GM21367 (cell line): Measurements from ENCODE around the gene MAJIN.

Experiments used
- ATAC-seq: cut with Tn5 transposase; IDR thresholded peaks from one replicate; pipeline ENCODE4 v1.9.1; 2021; ENCODE audit not compliant: unreplicated experiment

The MAJIN gene

GRCh38 chr11:64893194-64894069 lies 78.5 kb downstream of the MAJIN start:
- no peak for ATAC-seq

DNA sequence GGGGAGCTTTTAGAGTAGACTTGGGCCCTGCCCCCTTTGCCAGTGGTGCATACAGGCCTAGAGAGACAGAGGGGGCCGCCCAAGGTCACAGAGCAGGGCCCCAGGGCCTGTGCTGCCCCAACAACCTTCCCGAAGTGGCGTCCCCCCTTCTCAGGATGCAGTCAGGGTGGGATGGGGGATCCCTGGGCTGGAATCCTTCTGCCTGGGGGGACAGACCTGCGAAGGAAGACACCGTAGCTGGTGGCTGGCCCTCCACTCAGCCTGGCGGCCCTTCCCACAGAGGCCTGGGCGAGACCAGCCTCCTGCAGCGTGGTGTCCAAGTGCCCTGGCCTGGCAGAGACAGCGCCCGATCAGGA lies 79.1 kb downstream of the MAJIN start:
- no peak for ATAC-seq

DNA sequence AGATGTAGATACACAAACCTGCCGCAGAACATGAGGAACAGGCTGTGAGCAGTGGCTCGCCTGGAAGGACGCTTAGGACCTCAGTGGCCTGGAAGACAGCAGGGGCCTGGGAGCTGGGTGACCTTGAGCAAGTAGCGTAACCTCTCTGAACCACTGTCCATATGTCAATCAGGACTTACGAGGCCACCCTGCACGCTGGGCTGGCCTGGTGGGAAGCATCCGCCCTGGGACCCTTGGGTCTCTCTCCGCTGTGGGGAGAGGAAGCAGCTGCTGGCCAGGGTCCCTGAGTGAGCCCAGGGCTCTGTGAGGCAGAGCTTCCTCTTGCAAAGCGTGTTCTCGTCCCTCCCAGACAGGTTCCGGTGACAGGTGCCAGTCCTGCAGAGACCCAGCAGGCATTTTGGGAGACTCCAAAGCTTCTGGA lies 79.5 kb downstream of the MAJIN start:
- no peak for ATAC-seq

GRCh38 chr11:64891880-64892279 lies 80.0 kb downstream of the MAJIN start:
- no peak for ATAC-seq

GRCh38 chr11:64891215-64891848 lies 80.6 kb downstream of the MAJIN start:
- no peak for ATAC-seq

DNA sequence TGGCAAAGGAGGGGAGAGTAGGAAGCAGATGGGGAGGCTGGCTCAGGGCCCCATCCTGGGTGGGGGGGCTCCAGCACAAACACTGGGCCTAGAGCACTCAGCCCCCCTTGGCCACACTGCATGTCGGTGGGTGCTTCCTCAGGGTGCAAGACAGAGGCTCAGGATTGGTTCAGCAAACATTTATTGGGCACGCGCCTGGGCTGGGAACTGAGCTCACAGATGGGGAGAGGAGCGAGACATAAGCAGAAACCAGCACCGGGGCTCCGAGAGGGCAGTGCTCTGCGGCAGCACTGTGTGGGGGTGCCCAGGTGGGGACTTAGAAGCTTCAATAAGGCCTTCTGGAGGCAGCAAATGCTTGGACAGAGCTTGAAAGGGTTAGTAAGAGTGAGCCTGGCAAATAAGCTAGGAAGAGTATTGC lies 81.4 kb downstream of the MAJIN start:
- ATAC-seq, result no peak

DNA sequence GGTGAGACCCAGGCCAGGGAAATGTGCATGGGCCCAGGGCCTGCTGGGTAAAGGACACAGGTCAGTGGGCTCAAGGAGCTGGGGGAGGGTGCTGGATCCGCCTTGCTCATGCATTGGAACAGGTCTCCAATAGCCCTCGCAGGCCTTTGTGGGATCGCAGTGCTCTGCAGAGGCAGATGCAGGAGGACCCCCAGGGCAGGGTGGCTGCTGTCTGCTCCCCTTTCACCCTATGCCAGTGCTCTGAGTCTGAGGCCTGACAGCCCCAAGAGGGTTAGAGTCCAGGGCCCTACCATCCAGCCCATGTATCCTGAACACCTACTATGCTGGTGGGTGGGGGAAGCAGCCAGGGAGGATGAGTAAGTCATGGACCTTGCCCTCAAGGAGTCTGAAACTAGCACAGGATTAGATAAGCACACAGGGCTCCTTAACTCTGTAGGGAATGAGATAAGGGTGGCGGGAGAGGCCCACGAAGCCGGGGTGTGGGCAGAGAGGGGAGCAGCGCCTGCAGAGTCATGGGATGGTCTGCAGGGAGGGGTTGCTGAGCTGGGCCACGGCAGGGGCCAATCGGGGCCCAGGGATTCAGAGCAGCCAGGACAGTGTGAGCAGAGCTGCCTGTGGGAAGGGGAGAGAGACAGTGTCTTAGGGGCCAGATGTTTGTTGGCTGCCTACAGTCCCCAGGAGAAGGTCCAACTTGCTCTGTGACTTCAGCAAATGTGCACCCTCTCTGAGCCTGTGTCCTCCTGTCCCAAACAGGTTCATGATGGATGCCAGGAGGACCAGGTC lies 83.0 kb downstream of the MAJIN start:
- ATAC-seq, result no peak

DNA sequence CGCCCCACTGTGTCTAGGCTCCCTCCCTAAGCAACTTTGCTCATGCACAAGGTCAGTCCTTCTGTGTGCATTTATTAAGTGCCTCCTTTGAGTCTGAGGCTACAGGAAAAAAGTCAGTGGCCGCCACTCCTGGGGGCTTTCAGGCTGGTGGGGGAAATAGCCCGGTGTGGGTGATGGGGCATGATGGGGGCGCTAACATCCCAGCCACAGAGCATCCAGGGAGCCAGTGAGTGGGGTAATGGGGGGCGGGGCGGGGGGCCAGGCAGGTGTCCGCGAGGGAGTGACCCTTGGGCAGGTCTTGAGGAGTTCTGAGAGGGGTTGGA lies 83.5 kb downstream of the MAJIN start:
- no peak for ATAC-seq
